A549 (cell line): ENCODE results near the gene SEPTIN3. TPM values are rescaled to one million over a fixed set of nuclear protein-coding genes. Genes with fewer than 3 reads are reported as not detected.

Experiments
- ATAC-seq, 2 experiments: fragments of 200-7000 bp in 1 of 2; fragments of >200 bp in 1 of 2; cut with Nextera tagmentation in 1 of 2; cut with Tn5 transposase in 1 of 2; 3 replicates each; pipeline versions ENCODE4 v1.8.0 to v1.9.1; 2018 to 2020; ENCODE audit warnings: mild to moderate bottlenecking in 1 of 2, moderate library complexity in 1 of 2
- CTCF ChIA-PET: fragments of 300-600 bp; sonication (Branson Sonifier 250); formaldehyde crosslinking; extraction: SDS; loops from one replicate; lab custom pipeline; 2021; ENCODE audit warnings: antibody characterized with exemption, inconsistent platforms; lab: Yijun Ruan, JAX
- POLR2A ChIA-PET: fragments of 350-600 bp; formaldehyde crosslinking; extraction: SDS; loops from one replicate; lab custom pipeline; 2021; ENCODE audit warnings: antibody characterized with exemption, inconsistent platforms; lab: Yijun Ruan, JAX
- DNase-seq, 2 experiments: peaks; one replicate each; pipeline versions ENCODE4 v3.0.0 to v3.0.0-alpha.2; 2011 to 2016; ENCODE audit warnings: low read depth in 1 of 2, low spot score in 1 of 2
- FAIRE-seq: peaks from 2 replicates; lab custom pipeline; 2011; peaks lifted over from hg19 to GRCh38; lab: Jason Lieb, UNC
- H3K27ac ChIP-seq, 2 experiments: fragments of >200 bp; sonication (Bioruptor Twin); formaldehyde crosslinking; 3 replicates each; pipeline ENCODE4 v1.5.1; 2016 to 2017
- H3K4me1 ChIP-seq: fragments of >200 bp; sonication (Bioruptor Twin); formaldehyde crosslinking; 3 replicates; pipeline ENCODE4 v1.6.1; 2016
- H3K4me2 ChIP-seq: fragments of >200 bp; sonication (Bioruptor Twin); formaldehyde crosslinking; 3 replicates; pipeline ENCODE4 v1.6.1; 2016
- H3K4me3 ChIP-seq: fragments of >200 bp; sonication (Bioruptor Twin); formaldehyde crosslinking; 3 replicates; pipeline ENCODE4 v1.5.1; 2016
- H3K9me3 ChIP-seq: fragments of >200 bp; sonication (Bioruptor Twin); formaldehyde crosslinking; 3 replicates; pipeline ENCODE4 v1.6.1; 2016
- BHLHE40 ChIP-seq: IDR thresholded peaks from 2 replicates; pipeline ENCODE4 v1.6.1; 2012; ENCODE audit warnings: low read depth, low read length, inconsistent platforms
- CBX2 ChIP-seq: fragments of 200-600 bp; sonication (generic); IDR thresholded peaks from 2 replicates; pipeline ENCODE4 v1.6.1; 2016; ENCODE audit warnings: low read depth, mild to moderate bottlenecking, borderline replicate concordance
- CEBPB ChIP-seq, 2 experiments: fragments of >200 bp in 1 of 2; sonication (Bioruptor Twin) in 1 of 2; formaldehyde crosslinking in 1 of 2; IDR thresholded peaks; 2 replicates each; pipeline ENCODE4 v1.6.1; 2012 to 2016
- CHD2 ChIP-seq: fragments of 150-350 bp; IDR thresholded peaks from 2 replicates; pipeline ENCODE4 v1.6.1; 2014; ENCODE audit warnings: low read length; ENCODE audit not compliant: partially characterized antibody
- CHD4 ChIP-seq: fragments of 200-600 bp; sonication (generic); IDR thresholded peaks from 2 replicates; pipeline ENCODE4 v1.6.1; 2016; ENCODE audit warnings: antibody characterized with exemption, mild to moderate bottlenecking, borderline replicate concordance
- EHF ChIP-seq: fragments of 250-450 bp; sonication (Bioruptor Pico); IDR thresholded peaks from 2 replicates; pipeline ENCODE4 v1.5.0; 2020; ENCODE audit warnings: mild to moderate bottlenecking
- EHMT2 ChIP-seq: fragments of 200-600 bp; sonication (generic); IDR thresholded peaks from 2 replicates; pipeline ENCODE4 v1.6.1; 2016; ENCODE audit warnings: antibody characterized with exemption, low read depth, mild to moderate bottlenecking, moderate library complexity
- ELK1 ChIP-seq: fragments of 150-350 bp; IDR thresholded peaks from 2 replicates; pipeline ENCODE4 v1.6.1; 2014; ENCODE audit warnings: low read depth, mild to moderate bottlenecking, low read length
- EP300 ChIP-seq, 2 experiments: fragments of >200 bp; sonication (Bioruptor Twin); formaldehyde crosslinking; IDR thresholded peaks; 2 replicates in 1 of 2; 3 replicates in 1 of 2; pipeline ENCODE4 v1.6.1; 2016 to 2017
- GATA3 ChIP-seq: IDR thresholded peaks from 2 replicates; pipeline ENCODE4 v1.6.1; 2012; ENCODE audit warnings: borderline replicate concordance
- HDAC2 ChIP-seq: fragments of 200-600 bp; sonication (generic); IDR thresholded peaks from 2 replicates; pipeline ENCODE4 v1.6.1; 2016
- HEYL ChIP-seq: fragments of 250-450 bp; sonication (Bioruptor Pico); IDR thresholded peaks from 2 replicates; pipeline ENCODE4 v1.8.0; 2021; ENCODE audit warnings: mild to moderate bottlenecking, moderate library complexity
- HOXA7 ChIP-seq: fragments of 250-450 bp; sonication (Bioruptor Pico); IDR thresholded peaks from 2 replicates; pipeline ENCODE4 v1.5.0; 2020; ENCODE audit warnings: mild to moderate bottlenecking, moderate library complexity
- HOXB5 ChIP-seq: fragments of 250-450 bp; sonication (Bioruptor Pico); IDR thresholded peaks from 2 replicates; pipeline ENCODE4 v1.5.0; 2020; ENCODE audit warnings: mild to moderate bottlenecking, moderate library complexity
- KDM1A ChIP-seq: fragments of 200-600 bp; sonication (generic); IDR thresholded peaks from 2 replicates; pipeline ENCODE4 v1.6.1; 2016; ENCODE audit warnings: low read depth, mild to moderate bottlenecking
- KDM5A ChIP-seq: fragments of 200-600 bp; sonication (generic); IDR thresholded peaks from 2 replicates; pipeline ENCODE4 v1.6.1; 2016; ENCODE audit warnings: antibody characterized with exemption, mild to moderate bottlenecking
- MAZ ChIP-seq: fragments of 150-350 bp; IDR thresholded peaks from 2 replicates; pipeline ENCODE4 v1.6.1; 2014; ENCODE audit warnings: antibody characterized with exemption, low read depth, low read length, borderline replicate concordance
- NR3C1 ChIP-seq: fragments of >200 bp; sonication (Bioruptor Twin); formaldehyde crosslinking; IDR thresholded peaks from 3 replicates; pipeline ENCODE4 v1.6.1; 2017
- POLR2AphosphoS2 ChIP-seq: conservative IDR thresholded peaks from 2 replicates; pipeline ENCODE4 v1.6.1; 2012; ENCODE audit warnings: low read length, improper control_type of control experiment, inconsistent platforms
- RAD21 ChIP-seq, 2 experiments: fragments of >200 bp in 1 of 2; sonication (Bioruptor Twin) in 1 of 2; formaldehyde crosslinking in 1 of 2; IDR thresholded peaks in 1 of 2; conservative IDR thresholded peaks in 1 of 2; 2 replicates in 1 of 2; 3 replicates in 1 of 2; pipeline ENCODE4 v1.6.1; 2012 to 2018; ENCODE audit warnings: inconsistent platforms in 1 of 2
- REST ChIP-seq: fragments of 200-600 bp; sonication (generic); IDR thresholded peaks from 2 replicates; pipeline ENCODE4 v1.6.1; 2016; ENCODE audit warnings: antibody characterized with exemption, mild to moderate bottlenecking, moderate library complexity
- RNF2 ChIP-seq: fragments of 200-600 bp; sonication (generic); IDR thresholded peaks from 2 replicates; pipeline ENCODE4 v1.6.1; 2016; ENCODE audit warnings: low read depth, mild to moderate bottlenecking, antibody characterized with exemption, moderate library complexity, borderline replicate concordance
- TFCP2L1 ChIP-seq: fragments of 250-450 bp; sonication (Bioruptor Pico); IDR thresholded peaks from 2 replicates; pipeline ENCODE4 v1.5.0; 2021; ENCODE audit warnings: mild to moderate bottlenecking
- ZFP36 ChIP-seq: fragments of 450-650 bp; IDR thresholded peaks from 2 replicates; pipeline ENCODE4 v1.6.1; 2014; ENCODE audit warnings: borderline replicate concordance; ENCODE audit not compliant: partially characterized antibody
- ZNF302 ChIP-seq: fragments of 250-450 bp; sonication (Bioruptor Pico); IDR thresholded peaks from 2 replicates; pipeline ENCODE4 v1.9.0; 2021; ENCODE audit warnings: inconsistent platforms, mild to moderate bottlenecking, moderate library complexity
- WGBS: methylation state at CpG from one replicate; pipeline ENCODE4 v1.1.6; 2017; ENCODE audit errors: missing lambda C conversion rate; 5-methylcytosine and 5-hydroxymethylcytosine counted together
- polyA plus RNA-seq, 4 experiments: library from polyadenylated mRNA; depleted of rRNA in 3 of 4; stranded (reverse); fragments of >200 nt; fragmentation: RNase III in 1 of 4; extraction: RNeasy Plus Mini Kit Qiagen cat#74134 plus additional on column Dnase treatment in 1 of 4; gene quantifications; 2 replicates in 3 of 4; 3 replicates in 1 of 4; pipeline ENCODE4 v1.2.3, GENCODE V29; 2011 to 2017

The SEPTIN3 gene
- polyA plus RNA-seq, 2 of the 4 experiments (the other 2 are of a cell fraction) = 1.1 to 1.3 TPM

- H3K27ac ChIP-seq = no peak overlapping the region
- no peak overlapping the region for H3K4me3 ChIP-seq
- CTCF ChIA-PET = no interaction called here
- peaks cover 3% of the 10 kb centered on the region; the same call in 1 of the 3 replicates for H3K4me1 ChIP-seq
- POLR2A ChIA-PET = no interaction called here
- ATAC-seq = no peak
- WGBS = 34% methylated on average over 3 of the region's 3 CpGs
- TF ChIP-seq HDAC2 = no peak
- no peak for TF ChIP-seq KDM5A
- no peak for TF ChIP-seq REST
- no peak for TF ChIP-seq MAZ
- no peak for TF ChIP-seq GATA3
- no peak for TF ChIP-seq CHD2
- no peak for TF ChIP-seq HOXB5
- TF ChIP-seq CBX2 = no peak
- no peak for TF ChIP-seq ELK1
- no peak for TF ChIP-seq EHMT2
- no peak for TF ChIP-seq KDM1A
- no peak for TF ChIP-seq NR3C1
- TF ChIP-seq EHF (CRISPR knock-in tag) = no peak
- TF ChIP-seq HOXA7 (CRISPR knock-in tag) = no peak
- TF ChIP-seq ZNF302 (CRISPR knock-in tag) = no peak
- TF ChIP-seq CEBPB (IDR thresholded peaks at IDR 0.05) = no peak
- TF ChIP-seq BHLHE40 = no peak
- no peak for DNase-seq
- peaks cover 12% of the 10 kb centered on the region for H3K9me3 ChIP-seq
- no peak for FAIRE-seq
- no peak overlapping the region for H3K4me2 ChIP-seq
Observed at GRCh38 chr22:41995211-41995610, 26.0 kb downstream of the SEPTIN3 start.

- no peak for FAIRE-seq
- no peak for DNase-seq
- Histone ChIP-seq H3K4me3 (no peak overlapping the region), H3K9me3 (peaks cover 12% of the 10 kb centered on the region), H3K4me2 (no peak overlapping the region), H3K4me1 (peaks cover 3% of the 10 kb centered on the region; the same call in 1 of the 3 replicates), H3K27ac (no peak overlapping the region)
- POLR2A ChIA-PET = no interaction called here
- TF ChIP-seq TFCP2L1 (CRISPR knock-in tag) (no peak), EP300 (IDR thresholded peaks at IDR 0.05) (no peak), KDM5A (no peak), CBX2 (no peak), MAZ (no peak), HEYL (CRISPR knock-in tag) (no peak), RAD21 (conservative IDR thresholded peaks at IDR 0.05 in 1 of 2, IDR thresholded peaks at IDR 0.05 in 1 of 2) (no peak), ZFP36 (no peak), RNF2 (no peak), CHD4 (no peak), POLR2AphosphoS2 (no peak)
- WGBS = 78% methylated on average over 5 of the region's 5 CpGs
- CTCF ChIA-PET = no interaction called here
- ATAC-seq = no peak
Observed at GRCh38 chr22:41996826-41997225, 27.6 kb downstream of the SEPTIN3 start.
